ENCODE data around the gene KDM5B.
"Not testable (repeated sequence)": the region's sequence is repeated elsewhere in the genome, so short reads cannot be mapped to it uniquely, and the experiment has no call there.

KDM5B gene

GRCh38 chr1:202791077-202791747, 17.0 kb downstream of the KDM5B start:
- DNase-seq = peak in 1 of 2 experiments; percentile 18

GRCh38 chr1:202788800-202789199, 19.4 kb downstream of the KDM5B start:
- no peak for DNase-seq

- DNase-seq = no peak
These were observed 21.4 kb downstream of the KDM5B start for GRCh38 chr1:202786804-202787203.

GRCh38 chr1:202781180-202781579, 27.0 kb downstream of the KDM5B start:
- DNase-seq = no peak

GRCh38 chr1:202770135-202770534, 38.1 kb downstream of the KDM5B start:
- DNase-seq = no peak

GRCh38 chr1:202765721-202766120, 42.5 kb downstream of the KDM5B start:
- no peak for DNase-seq

- no peak for DNase-seq
These were observed 46.2 kb downstream of the KDM5B start for GRCh38 chr1:202762019-202762418.

- DNase-seq = no peak
These were observed 47.6 kb downstream of the KDM5B start for GRCh38 chr1:202760589-202760988.

GRCh38 chr1:202756391-202756790, 51.8 kb downstream of the KDM5B start:
- no peak for DNase-seq

GRCh38 chr1:202754293-202754692, 53.9 kb downstream of the KDM5B start:
- no peak for DNase-seq

- no peak for DNase-seq
These were observed 55.4 kb downstream of the KDM5B start for GRCh38 chr1:202752774-202753173.

GRCh38 chr1:202750761-202751160, 57.5 kb downstream of the KDM5B start:
- DNase-seq = no peak

GRCh38 chr1:202750024-202750423, 58.2 kb downstream of the KDM5B start:
- no peak for DNase-seq

- no peak for DNase-seq
These were observed 62.8 kb downstream of the KDM5B start for GRCh38 chr1:202745323-202745888.

- DNase-seq = not testable (repeated sequence)
These were observed 63.5 kb downstream of the KDM5B start for GRCh38 chr1:202744770-202745169.

GRCh38 chr1:202742496-202742895, 65.7 kb downstream of the KDM5B start:
- no peak for DNase-seq

- DNase-seq = no peak
These were observed 75.0 kb downstream of the KDM5B start for GRCh38 chr1:202733251-202733650.

- no peak for DNase-seq
These were observed 79.3 kb downstream of the KDM5B start for GRCh38 chr1:202728951-202729350.

- no peak for DNase-seq
These were observed 82.7 kb downstream of the KDM5B start for GRCh38 chr1:202725526-202725925.

GRCh38 chr1:202723708-202724107, 84.5 kb downstream of the KDM5B start:
- DNase-seq = no peak

GRCh38 chr1:202723046-202723445, 85.2 kb downstream of the KDM5B start:
- not testable (repeated sequence) for DNase-seq

- DNase-seq = no peak
These were observed 91.6 kb downstream of the KDM5B start for GRCh38 chr1:202716654-202717053.

- DNase-seq = not testable (repeated sequence)
These were observed 94.0 kb downstream of the KDM5B start for GRCh38 chr1:202714202-202714601.

- no peak for DNase-seq
These were observed 95.1 kb downstream of the KDM5B start for GRCh38 chr1:202713110-202713509.
